RKO (cell line): ENCODE measurements around the gene CTNND2.

Experiments used
- DNase-seq: peaks from one replicate; pipeline ENCODE4 v3.0.0-alpha.2; 2016; ENCODE audit warnings: low spot score

The CTNND2 gene

DNA sequence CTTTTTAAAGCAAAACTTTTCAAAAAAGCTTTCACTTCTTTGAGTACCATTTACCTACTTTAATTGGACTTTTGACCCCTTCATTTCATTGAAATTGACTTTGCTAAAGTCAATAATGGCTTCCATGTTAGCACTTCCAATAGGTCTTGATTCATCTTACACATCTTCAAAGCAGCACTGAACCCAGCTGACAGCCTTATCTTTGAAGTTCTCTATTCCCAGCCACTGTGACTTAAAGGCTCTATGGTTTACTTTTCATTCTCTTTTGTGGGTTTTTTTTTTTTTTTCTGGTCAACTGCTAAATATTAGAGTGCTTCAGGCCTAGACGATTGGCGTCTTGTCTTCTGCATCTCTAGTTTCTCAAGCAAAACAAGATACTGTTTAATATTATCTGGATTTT is 385.0 kb downstream of the CTNND2 start:
- no peak for DNase-seq

DNA sequence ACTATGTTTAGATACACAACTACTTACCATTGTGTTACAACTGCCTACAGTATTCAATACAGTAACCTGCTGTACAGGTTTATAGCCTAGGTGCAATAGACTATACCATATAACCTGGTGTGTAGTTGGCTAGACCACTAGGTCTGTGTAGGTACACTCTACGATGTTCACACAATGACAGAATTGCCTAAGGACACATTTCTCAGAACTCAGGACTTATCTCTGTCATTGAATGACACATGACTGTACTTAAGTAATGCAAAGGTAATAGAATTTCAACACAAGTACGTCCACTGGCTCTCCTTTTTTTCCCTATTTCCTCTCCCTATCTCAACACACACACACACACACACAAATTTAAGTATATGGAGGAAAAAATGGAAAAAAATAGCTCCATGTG is 385.6 kb downstream of the CTNND2 start:
- DNase-seq: no peak

DNA sequence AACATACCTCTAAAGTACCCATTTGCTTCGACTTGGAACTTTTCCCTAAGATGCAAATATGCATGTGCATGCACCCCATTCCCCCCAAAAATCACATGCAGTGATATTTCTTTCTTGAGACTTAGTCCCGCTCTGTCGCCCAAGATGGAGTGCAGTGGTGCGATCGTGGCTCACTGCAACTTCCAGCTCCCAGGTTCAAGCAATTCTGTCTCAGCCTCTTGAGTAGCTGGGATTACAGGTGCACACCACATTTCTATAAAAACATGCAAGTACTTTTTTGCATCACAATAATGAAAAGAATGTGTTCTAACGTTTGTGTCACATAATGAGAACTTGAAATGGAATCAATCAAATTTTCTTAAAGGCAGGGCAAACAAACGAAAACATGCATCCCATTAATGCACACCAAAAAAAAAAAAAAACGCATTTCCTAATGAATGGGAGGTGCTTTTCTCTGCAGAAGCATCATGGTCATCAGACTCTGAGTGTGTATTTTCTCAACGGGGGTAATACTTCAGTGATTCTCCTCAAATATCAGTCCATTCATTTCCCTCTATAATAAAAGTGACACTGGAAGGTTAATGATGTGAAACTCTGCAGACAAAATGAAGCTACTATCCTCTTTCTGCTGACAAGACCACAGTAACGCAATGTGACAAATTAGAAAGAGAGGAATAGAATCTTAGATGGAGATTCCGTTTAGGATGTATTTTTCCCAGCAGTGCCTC is 389.4 kb downstream of the CTNND2 start:
- DNase-seq: no peak

DNA sequence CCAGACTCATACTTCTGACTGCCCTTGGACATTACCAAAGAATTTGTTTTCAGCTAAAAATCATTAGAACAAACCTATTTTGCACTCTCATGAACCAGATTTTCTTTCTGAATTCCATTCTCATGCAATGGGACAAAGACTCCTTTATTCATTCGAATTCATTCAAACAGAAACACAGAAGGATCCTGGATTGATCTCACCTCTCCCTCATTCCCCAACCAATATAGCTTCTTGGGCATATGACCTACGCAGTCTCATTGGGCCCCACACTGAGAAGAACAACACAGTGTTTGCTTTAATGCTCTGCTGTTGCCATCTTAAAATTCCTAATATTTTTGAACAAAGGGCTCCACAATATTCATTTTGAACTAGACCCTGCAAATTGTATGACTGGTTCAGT is 392.4 kb downstream of the CTNND2 start:
- DNase-seq: no peak

DNA sequence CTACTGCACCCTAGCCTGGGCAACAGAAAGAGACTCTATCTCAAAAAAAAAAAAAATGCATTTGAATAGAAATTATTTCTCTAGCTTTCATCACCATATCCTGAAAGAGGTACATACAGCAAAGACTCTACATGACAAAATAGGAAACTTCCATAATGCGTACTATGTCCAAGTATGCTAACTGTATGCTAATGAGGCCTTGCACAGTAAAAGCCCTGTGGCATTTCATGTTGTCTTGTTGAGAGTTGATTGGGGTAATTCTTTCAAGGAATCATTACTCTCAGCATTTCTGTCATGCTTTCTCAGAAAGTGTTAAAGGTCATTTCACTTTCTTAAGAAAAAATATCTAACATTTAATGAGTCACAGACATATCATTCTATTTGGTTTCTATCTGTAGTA is 393.4 kb downstream of the CTNND2 start:
- no peak for DNase-seq

DNA sequence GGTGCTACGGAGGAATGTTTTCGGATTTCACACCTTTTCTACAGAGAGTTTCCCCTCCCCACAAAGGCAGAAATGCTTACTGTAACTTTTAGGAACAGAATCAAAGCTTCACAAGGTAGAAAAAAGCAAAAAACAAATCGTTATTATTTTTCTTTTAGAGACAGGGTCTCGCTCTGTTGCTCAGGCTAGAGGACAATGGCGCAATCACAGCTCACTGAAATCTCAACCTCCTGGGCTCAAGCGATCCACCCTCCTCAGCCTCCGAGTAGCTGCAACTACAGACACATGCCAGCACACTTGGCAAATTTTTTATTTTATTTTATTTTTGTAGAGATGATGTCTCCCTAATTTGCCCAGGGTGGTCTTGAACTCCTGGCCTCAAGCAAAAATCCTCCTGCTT is 394.5 kb downstream of the CTNND2 start:
- DNase-seq: no peak

DNA sequence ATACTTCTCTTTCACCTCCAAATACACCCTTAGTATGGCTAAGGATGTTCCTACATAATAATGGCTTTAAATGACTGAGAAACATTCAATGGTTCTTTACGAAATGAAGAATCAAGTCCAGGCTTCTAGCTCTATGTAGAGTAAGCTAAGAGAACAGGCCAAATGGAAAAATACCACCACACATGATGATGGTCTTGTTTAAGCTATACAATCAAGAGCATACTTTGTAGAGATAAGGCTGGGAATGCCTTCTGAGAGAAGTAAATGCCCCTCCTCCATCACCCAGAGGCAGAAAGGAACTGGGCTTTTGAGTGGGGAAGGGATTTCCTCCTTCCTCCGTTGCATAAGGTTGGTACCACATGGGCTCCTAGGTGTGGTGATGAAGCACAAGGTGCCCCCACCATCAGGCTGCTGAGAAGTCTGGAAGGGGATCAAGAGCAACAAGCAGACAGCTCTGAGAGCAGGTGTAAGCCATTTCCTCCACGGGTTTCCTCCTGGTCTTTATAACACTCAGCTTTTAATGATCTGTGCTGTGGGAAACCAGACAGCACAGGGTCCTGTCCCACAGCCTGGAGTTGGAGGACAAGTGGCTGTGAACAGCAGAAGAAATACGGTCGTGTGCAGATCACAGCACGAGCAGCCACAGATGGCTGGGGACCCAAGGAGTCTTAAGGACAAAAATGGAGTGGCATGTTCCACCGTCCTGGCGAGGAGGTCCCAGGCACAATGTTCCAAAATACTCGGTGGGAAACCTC is 396.9 kb downstream of the CTNND2 start:
- DNase-seq: no peak

DNA sequence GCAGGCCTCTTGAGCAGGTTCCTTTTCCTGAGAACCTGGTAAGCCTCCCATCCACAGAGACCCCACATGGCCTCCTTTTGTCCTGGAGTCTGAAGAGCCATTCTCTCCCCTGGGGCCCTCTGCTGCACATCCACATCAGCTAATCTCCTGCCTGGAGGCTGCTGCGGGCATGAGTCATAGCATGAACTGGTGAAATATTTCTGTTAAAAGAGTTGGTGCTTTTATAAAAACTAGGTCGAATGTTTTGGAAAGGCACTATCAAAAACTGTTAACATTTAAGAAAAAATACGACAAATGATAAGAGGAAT is 399.4 kb downstream of the CTNND2 start:
- DNase-seq: no peak

DNA sequence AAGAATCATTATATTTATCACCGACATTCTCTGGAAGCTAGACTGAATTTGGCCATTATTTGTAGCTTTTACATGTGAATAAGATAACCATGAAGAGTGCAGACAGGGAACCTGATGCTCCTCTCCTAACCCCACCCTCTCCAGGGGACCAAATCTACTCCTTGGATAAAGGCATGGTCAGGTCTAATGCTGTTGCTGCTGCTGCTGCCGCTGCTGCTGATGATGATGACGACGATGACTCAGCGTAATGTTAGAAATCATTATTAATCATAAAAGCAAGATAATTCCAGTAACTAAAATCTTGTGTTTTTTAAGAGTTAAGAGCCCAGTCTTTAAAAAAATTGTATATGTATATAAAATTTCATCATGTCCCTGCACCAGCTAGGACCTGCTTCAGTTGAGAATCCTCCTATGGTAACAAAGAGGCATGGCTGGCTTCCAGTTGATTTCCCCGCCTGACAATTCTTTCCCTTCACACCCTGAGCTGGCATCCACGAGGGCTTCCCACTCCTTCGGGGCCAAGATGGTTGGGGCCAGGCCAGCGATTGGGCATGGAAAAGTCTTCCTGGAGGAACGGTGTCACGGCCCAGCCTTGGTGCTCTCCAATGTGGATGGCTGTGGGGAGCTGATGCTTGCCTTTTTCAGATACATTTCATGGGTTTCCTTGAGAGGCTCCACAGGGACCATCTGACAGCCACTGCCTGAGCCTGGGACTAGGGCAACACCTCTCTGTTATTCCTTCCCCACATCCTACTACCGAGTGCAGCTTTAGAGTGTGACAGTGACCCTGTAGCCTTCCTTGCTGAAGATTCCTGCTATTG is 400.0 kb downstream of the CTNND2 start:
- no peak for DNase-seq

DNA sequence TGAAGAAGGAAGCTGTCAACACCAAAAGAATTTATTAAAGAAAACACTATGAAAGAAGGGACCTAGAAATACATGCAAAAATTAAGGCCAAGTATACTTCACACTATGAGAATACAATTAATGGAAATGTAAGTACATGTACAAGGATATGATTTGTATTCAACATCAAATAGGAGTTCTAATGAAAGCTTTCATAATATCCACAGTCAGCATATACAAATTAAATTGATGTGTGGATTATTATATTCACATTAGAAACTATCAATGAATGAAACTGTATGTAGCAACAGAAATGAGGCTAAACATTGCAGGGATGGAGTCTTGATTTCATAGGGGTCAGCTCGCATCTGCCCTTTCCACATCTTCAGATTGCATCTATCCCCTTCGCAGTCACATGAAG is 401.5 kb downstream of the CTNND2 start:
- DNase-seq: no peak

DNA sequence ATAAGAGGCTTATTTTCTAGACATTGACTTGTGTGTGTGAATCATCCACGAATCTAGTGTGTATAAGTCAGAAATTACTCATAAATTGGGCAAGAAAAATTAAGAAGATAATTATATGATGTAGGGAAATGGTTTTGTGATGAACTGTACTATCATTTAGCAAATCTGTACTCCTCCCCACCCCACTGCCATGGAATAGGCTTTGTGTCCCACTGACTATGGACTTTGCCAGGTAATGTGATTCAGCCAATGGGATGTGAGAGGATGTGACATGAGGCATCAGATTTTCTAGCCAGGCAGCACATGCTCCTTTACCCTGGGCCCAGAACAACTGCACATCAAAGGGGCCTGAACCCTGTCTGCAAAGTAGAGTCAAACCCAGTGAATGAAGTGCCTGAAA is 406.6 kb downstream of the CTNND2 start:
- no peak for DNase-seq

DNA sequence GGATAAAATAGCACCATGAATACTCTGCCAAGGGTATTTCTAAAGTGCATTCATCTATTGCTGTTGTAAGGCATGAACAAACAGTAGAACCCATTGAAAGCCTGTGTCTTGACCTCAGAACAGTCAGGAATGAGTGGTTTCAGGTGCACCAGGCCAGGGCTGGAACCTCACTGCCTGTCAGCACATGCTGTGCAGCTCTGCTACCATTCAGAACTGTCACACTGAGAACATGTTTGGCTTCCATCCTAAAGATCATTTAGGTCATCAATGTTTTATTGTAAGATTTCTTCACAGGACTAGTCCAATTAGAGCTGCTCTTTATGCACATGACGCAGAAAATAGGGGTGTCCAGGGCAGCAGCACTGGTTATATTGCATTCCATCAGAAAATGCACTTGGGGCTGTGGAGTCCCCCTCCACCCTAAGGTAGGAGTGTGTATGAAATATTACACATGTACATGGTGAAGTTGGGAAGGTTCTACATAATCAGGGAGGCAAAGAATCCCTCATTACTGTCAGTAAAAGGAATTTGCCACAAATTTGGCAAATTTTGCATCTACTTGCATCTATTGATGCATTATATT is 408.0 kb downstream of the CTNND2 start:
- DNase-seq: no peak

DNA sequence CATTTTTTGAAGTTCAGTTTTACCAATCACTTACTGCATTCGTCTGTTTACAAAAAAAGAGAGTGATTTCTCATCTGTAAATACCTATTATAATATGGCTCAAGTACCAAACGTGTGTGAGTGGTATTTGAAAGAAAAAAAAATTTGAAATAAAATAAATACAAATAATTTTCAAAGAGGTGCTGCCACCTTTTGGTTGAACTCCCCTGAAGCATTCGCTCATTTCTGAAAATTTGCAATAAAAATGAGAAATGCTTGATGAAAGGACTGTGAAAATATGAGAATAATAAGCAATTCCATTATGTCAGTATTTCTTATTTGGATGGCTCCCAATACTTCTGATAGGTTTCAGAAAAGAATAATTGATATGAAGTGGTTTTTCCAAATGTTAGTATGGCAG is 409.9 kb downstream of the CTNND2 start:
- peak; percentile 27 for DNase-seq

DNA sequence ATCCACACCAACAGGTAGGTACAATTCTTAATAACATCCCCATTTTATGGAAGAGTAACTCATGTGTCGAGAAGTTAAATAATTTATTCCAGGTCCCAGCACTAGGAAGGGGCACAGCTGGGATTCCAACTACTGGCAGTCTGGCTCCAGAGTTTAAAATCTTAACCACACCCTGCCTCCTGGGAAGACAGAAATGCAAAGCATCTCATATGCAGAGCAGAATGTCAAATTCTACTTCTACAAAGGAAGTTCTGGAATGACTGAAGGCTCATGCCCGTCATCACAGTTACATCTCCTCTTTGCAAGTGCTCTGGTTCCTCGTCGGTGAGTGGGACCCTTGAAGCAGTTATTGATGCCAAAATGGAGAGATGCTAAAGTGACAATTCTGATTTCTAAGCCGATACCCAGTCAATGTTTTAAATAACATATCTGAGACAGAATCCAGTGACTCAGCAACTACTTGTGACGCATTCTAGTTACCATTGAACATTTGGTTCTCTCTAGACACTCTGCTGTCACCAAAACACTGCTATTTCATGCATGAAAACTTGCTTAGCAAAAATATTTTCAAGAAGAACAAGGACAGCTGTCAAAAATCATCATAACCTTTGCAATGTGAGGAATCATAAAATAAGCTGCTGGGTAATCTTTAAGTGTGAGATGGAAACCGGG is 412.7 kb downstream of the CTNND2 start:
- DNase-seq: no peak

DNA sequence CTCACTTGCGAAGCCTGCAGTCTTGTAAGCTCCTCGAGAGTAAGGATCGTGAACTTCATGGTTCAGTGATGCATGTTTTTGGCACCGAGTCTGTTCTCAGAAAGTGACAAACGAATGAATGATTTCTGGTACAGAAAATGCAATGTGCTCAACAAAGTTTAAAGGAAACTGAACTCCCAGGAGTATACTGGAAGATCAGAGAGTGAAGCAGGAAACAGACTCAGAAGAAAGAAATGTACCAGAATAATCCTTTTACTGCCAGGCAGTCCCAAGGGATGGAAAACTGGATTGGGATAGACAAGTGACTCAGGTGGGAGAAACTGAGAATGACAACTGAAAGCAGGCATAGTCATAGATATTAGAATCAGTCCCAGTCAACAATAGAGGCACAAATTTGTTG is 420.6 kb downstream of the CTNND2 start:
- DNase-seq: no peak

DNA sequence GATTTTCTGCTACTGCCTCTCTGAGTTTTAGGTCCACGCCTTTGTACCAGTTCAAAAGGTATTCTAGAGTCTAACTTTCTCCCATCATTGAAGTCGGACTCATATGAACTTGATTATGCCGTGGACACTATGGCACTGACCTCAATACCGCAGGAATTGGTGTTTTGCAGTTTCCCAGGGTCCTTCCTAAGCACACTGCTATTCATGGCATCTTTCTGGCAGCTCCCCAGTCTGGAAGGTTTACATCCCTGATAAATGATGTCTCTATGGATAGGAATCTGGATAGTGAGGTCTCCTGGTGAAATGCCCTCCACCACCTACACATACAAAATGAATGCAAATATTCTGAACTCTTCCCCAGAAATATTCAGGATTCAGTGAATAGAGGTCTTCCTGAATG is 422.2 kb downstream of the CTNND2 start:
- no peak for DNase-seq

DNA sequence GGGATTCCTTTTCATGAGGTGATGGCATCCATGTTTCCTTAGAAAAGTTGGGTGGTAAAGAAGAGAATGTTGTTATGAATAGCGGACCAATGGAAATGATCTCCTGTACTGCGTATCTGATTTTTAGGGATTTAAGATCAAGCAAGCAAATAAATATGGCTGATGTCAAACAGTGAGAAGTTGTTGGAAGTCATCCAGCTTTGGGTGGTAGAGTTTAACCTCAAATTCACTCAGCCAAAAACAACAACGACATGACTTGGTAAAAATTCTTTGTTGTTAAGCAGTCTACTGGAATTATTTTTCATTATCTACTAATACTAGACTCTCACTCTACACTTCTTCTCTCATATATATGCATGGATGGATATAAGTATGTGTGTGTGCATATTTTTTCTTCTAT is 426.5 kb downstream of the CTNND2 start:
- DNase-seq: no peak

DNA sequence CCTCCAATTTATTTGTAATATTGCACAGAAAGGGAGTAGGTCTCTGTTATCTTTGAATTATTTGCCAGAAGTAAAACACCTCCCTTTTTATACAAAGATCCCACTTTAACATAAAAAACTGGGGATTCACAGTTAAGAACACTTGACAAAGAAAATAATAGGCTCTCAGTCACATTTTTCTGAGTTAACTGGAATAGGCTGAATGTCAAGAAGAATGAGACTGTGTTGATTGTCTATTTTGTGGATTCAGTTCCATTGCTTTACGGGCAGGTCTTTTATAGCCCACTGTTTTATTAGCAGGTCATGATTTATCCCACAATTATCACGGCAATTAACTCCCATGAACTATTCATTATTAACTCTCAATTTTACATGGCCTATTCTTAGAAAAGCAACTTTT is 427.4 kb downstream of the CTNND2 start:
- DNase-seq: no peak

DNA sequence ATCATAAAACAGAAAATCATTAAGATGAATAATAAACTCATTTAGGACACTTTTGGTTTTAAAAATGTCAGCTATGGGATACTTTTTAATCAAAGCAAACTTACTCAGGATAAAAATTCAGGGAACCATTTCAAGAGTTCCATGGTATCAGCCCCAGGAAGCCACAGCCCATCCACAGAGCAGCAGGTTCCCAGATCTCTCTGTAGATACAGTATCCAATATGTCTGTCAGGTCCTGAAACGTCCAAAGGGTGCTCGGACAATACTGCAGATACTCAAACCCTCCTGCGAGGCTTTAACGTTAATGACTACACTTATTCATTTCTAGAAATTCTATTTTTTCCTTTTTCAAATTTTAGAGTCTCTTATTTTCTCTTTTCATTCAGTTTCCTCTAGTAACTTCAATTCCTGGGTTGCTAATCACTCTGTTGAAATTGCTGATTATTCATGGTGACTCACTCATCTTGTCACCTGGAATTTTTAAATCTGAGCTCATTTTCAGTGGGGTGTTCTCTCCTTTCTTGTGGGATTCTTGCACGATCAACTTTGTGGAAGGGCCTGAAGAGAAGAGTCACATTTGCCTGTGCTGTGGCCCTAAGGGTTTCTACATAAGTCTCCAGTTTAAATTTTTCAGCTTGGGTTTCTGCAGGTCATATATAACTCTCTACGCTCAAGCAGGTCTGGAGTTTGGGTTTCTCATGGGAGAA is 435.8 kb downstream of the CTNND2 start:
- DNase-seq: peak; percentile 58

DNA sequence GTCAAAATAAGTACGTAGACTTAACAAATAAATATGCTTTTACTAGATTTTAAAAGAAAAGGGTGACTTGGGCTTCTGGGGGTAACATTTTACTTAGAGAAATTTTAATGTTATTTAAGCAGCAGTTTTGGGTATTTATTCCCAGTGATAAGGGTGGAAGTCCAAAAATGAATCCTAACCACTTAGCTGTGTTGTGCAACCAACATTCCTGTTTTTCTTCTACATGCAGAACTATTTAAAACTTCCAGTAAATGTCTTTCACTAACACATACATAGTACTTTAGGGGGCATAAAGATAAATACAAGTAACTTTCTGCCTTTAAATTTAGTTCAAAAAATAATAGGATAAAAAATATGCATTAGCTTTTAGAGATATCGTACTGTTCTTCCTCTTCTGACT is 436.7 kb downstream of the CTNND2 start:
- no peak for DNase-seq

DNA sequence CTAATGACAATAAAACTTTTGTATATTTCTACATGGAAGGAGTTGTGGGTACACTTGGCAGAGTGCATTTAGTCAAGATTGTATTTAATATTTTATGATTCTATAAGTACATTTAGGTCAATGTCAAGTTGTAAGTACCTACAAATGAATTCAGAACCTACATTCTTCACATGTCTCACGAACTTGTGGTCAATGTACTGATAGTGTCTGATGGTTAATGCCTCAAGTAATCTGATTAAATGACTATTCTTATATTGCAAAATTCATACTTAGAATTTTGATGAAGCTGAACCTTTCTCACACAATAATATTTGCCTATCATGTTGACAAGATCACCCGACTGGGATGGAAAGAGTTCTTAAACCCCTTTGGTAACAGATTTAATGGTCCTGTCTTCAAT is 444.5 kb downstream of the CTNND2 start:
- DNase-seq: no peak

DNA sequence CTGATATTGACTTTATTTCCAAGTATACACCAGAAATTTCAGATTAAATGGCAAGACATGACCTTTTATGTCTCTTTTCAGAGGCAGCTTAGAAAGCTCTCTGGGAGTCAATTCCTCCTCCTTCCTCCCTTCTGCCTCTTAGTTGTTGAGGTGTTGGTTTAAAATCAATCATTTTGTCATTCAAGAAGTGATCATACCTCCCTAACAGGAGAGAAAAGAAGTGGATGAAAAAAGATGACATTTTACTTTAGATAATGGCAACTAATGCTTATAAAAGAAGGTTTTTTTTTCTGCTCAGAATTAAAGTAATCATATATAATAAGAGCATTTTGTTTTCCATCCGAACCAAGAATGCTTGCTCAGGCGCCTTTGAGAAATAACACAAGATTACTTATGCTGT is 448.7 kb downstream of the CTNND2 start:
- DNase-seq: no peak
